NCI-H2171 treated with DMSO at 0.1 percent for 48 hours (cell line): Measurements from ENCODE around the gene BLZF1.
"Not testable (repeated sequence)": the region's sequence is repeated elsewhere in the genome, so short reads cannot be mapped to it uniquely, and the experiment has no call there.

Experiments used
- DNase-seq: peaks from one replicate; lab custom pipeline; 2025; lab: John Stamatoyannopoulos, UW

The BLZF1 gene, protein sequence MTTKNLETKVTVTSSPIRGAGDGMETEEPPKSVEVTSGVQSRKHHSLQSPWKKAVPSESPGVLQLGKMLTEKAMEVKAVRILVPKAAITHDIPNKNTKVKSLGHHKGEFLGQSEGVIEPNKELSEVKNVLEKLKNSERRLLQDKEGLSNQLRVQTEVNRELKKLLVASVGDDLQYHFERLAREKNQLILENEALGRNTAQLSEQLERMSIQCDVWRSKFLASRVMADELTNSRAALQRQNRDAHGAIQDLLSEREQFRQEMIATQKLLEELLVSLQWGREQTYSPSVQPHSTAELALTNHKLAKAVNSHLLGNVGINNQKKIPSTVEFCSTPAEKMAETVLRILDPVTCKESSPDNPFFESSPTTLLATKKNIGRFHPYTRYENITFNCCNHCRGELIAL

DNA sequence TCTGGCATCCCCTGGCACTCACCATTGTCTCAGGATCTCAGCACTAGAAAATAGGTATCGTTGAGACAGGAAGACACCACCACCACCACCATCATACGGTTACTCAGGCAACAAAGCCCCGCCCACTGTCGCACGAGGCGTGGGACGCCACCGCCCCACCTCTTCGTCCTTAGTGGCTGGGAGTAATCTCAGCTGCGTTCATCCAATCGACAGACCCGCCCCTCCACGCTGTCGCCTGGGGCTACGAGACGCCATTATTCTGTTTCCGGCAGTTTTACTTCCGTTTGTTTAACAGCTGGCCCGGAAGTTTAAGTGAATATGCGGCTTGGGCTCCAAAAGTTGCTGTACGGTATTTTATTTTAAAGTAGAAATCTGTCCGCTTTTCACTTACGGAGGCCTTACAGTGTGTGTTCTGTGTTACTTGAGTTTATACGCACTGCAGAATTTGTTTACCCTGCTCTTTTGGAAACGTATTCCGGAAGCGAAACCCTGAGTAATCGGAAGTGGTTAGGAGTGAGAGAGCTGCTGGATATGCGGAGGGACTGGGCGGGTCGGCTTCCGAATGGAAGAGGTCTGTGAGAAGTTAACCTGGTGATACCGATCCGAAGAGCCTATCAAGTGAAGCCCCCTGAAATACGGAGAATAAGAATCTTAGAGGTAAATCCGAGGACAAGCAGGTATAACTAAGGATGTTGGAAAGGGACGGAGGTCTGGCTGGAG lies at the start of gene BLZF1, which contains the start of gene NME7:
Gene BLZF1 (plus strand): TSS at position 510 of the 720 bp plus-strand sequence. CDS start 1,328 bp downstream, outside the sequence.
Gene NME7 (minus strand): TSS at position 112 of the 720 bp plus-strand sequence. CDS start 87 bp downstream, at position 25.
- peak; percentile 98 for DNase-seq

DNA sequence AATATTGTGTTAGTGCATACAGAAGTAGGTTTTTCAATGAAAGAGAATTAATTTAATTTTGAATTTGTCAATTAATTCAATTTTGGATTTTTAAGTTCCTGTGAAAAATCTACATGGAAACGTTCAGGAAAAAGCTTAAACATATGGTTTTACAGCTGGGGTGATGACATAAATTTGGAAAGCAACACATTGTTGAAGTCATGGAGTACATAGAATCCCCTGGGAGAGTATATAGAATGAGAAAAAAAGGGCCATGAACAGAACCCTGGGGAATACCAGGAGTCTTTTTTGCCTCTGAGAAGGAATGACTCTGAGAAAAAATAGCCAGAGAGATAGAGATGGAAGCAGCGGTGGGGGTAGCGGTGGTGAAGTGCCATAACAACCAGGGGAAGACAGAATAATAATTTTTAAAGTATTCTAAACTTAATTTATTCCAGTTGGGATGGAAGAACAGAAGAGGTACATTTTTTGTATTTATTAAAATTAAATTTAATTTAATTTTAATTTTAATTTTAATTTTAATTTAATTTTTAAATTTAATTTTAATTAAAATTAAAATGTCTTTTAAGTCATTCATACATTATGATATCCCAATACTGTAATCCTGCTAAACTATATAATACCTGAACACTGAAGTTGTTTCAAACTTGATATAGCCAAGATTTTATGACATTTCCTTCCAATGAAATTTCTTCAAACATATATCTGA lies 49.3 kb upstream of the BLZF1 start:
- DNase-seq, result peak; percentile 87

DNA sequence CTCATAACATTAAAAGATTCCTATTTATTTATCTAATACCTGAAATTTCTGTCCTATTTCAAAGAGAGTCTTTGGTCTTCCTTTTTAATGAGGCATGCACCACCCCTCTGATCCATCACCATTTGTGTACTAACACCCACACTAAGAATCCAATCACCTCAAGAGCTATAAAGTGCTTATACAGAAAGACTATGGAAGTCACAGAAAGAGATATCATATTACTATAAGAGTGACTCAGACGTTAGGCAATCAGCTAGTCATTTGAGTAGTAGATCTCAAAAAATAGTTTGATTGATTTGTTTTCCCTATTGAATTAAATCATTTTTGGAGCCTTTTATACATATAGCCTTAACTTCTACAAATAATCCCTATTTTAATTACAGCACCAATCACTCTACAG lies 46.5 kb upstream of the BLZF1 start:
- DNase-seq, result peak; percentile 78

DNA sequence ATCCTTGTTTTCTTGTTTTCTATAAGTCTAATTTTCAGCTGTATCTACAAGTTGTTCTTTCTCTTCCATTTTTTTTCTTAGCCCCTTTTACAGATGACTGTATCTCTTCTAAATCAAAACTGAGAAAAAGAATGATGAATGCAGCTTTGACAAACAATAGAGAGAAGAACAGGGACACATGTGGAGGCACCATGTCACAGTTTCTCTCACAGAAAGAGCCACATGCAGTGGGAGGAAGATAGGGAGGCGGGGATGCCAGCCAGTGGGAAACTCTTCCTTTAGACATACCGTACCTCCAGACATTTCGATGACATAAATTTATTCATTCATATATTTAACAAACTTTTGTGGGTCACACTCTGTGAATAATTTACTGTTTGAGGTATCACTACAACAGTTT lies 45.9 kb upstream of the BLZF1 start:
- no peak for DNase-seq

DNA sequence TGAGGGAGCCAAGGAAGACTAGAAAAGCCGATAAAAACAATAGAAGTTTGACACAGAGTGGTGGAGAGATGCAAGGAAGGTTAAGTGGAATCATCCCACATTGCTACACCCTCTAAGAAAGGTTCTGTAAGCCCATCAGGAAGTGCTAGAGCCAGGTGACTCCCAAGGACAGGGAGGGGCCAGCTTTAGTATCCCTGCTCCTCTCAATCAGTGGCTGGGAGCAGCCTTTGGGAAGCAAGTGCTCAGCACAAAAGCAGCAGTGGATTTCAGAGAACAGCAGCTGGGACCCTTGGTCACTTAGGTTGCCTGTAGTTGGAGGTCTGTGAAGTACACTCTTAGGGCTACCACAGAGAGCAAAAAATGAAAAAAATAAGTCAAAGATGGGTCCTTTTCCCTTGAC lies 42.9 kb upstream of the BLZF1 start:
- no peak for DNase-seq

DNA sequence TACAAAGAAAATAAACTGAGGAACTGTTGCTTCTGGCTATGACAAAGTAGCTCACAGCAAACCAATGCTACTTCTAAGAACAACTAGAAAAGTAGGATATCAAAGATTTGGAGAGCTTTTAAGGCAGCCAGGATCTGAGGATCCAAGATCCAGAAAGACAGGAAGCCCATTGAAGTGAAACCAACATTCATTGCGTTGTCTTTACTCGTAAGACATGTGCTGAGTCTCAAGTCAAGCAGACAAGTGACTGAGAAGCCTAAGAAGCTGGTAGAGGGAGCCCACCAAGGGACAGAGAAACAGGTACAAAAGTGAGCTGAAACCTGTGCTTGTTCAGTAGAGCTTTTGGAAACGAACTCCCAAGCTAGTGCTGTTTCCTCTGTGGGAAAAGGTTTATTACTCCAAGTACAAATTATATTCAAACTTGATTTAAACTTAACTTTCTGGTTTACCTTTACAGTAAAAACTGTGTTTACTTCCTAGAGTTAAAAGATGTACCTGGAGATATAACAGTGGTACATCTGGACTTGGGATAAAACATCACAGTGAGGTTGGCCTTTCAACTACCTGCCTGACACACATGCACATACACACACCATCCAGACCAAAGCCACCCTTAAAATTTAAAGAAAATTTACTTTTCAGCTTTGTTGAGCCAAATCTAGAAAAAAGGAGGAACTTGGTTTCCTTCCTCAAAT lies 41.6 kb upstream of the BLZF1 start:
- no peak for DNase-seq

DNA sequence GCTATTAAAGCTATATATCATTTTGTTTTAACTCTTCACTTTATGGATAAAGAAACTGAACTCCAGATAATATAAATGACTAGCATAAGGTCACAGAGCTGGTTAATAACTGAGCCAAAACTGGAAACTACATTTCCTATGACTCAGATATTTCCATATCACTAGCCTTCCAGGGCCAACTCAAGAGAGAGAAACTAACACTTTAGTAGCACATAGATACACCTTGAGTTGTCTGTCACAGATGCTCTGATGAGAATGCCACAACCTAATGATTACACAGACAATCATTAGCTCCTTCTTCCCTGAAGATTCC lies 41.1 kb upstream of the BLZF1 start:
- no peak for DNase-seq

DNA sequence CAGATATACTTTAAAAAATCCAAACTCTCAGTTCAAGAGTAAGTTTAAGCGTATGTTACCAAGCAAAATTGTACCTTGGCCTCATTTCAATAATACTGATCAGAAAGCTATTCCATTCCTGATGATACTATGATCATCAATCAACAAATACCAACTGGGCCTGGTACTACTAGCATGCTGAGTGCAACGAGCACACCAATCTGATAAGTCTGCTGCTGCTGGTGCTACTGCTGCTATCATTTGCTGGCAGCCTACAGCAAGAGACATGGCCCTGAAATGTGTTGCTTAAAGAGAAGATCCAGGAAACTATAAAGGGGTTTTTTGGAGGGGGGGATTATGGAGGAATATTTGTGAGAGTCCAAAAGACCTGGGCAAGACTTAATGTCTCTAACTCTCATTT lies 40.1 kb upstream of the BLZF1 start:
- no peak for DNase-seq

DNA sequence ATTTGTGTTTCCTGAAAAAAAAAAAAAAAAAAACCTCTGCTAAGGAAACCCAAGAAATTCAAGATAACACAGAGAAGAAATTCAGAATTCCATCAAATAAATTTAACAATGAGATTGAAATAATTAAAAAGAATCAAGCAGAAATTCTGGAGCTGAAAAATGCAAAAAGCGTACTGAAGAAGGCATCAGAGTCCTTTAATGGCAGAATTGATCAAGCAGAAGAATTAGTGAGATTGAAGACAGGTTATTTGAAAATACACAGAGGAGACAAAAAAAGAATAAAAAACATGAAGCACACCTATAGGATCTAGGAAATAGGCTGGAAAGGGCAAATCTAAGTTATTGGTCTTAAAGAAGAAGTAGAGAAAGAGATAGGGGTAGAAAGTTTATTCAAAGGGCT lies 38.6 kb upstream of the BLZF1 start:
- no peak for DNase-seq

DNA sequence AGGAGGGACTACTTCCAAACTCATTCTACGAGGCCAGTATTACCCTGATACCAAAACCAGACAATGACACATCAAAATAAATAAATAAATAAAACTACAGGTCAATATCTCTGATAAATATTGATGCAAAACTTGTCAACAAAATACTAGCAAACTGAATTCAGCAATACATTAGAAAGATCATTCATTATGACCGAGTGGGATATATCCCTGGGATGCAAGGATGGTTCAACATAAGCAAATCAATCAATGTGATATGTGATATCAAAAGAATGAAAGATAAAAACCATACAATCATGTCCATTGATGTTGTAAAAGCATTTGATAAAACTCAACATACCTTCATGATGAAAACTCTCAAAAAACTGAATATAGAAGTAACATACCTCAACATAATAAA lies 37.1 kb upstream of the BLZF1 start:
- no peak for DNase-seq

DNA sequence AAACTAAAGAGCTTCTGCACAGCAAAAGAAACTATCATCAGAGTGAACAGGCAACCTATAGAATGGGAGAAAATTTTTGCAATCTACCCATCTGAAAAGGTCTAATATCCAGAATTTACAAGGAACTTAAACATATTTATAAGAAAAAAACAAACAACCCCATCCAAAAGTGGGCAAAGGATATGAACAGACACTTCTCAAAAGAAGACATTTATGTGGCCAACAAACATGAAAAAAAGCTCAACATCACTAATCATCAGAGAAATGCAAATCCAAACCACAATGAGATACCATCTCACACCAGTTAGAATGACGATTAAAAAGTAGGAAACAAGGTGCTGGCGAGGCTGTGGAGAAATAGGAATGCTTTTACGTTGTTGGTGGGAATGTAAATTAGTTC lies 33.3 kb upstream of the BLZF1 start:
- not testable (repeated sequence) for DNase-seq

DNA sequence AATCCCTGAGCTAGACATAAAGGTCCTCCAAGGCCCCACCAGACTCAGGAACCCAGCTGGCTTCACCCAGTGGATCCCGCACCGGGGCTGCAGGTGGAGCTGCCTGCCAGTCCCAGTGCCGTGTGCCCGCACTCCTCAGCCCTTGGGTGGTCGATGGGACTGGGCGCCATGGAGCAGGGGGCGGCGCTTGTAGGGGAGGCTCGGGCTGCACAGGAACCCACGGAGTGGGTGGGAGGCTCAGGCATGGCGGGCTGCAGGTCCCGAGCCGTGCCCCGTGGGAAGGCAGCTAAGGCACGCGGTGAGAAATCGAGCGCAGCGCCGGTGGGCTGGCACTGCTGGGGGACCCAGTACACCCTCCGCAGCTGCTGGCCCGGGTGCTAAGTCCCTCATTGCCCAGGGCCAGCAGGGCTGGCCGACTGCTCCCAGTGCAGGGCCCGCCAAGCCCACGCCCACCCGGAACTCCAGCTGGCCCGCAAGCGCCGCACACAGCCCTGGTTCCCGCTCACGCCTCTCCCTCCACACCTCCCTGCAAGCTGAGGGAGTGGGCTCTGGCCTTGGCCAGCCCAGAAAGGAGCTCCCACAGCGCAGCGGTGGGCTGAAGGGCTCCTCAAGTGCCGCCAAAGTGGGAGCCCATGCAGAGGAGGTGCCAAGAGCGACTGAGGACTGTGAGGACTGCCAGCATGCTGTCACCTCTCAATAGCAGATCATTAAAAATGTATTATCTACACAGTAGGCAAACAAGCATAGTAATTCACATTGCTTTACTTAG lies 30.9 kb upstream of the BLZF1 start:
- not testable (repeated sequence) for DNase-seq

DNA sequence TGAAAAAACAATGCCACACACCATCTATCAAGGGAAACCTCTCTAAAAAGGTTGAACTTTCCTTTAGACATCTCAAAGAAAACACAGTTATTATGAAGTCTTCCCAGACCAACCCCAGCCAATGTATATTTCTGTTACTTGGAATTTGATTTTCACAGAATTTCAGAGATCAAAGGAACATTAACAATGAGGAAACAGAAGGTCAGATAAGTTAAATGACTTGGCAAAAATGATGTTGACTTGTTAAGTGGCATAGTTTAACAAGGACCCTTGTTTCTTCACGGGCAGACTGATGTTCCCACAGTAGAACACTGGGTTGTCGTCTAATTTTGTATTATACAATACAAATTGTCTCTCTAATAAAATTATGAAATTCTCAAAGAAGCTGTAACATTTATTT lies 29.4 kb upstream of the BLZF1 start:
- DNase-seq, result no peak

DNA sequence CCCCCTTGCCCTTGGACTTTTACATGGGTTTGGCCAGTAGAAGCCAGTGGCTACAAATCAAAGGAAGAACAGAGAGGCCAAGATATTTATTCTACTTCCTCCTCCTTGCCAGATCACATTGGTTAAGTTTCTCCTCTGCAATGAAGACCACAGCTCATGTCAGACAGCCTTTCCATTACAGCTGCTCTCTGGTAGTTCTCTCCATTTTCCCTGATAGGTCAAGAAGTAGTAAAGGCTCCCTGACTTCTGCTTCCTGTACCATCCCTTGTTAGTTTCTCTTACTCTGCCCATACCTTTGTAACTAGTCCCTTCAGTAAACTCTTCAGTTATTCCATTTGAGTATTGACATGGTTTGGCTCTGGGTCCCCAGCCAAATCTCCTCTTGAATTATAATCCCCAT lies 28.2 kb upstream of the BLZF1 start:
- DNase-seq, result no peak

DNA sequence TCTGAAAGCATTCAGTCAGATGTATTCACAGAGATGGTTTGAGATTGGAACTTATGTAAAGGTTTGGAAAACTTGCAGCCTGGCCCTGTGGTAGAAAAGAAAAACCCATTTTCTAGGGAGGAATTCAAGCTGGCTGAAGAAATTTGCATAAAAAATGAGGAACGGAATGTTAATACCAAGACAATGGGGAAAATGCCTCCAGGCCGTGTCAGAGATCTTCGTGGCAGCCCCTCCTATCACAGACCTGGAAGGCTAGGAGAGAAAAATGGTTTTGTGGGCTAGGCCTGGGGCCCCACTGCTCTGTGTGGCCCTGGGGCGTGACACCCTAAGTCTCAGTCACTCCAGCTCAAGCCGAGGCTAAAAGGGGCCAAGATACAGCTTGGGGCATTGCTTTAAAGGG lies 27.1 kb upstream of the BLZF1 start:
- no peak for DNase-seq

DNA sequence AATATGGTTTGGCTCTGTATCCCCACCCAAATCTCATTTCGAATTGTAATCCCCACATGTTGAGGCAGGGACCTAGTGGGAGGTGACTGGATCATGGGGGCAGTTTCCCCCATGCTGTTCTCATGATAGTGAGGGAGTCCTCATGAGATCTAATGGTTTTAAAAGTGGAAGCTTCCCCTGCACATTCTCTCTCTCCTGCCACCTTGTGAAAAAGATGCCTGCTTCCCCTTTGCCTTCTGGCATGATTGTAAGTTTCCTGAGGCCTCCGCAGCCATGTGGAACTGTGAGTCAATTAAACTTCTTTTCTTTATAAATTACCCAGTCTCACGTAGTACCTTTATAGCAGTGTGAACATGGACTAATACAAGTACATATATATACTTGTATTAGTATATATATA lies 25.9 kb upstream of the BLZF1 start:
- not testable (repeated sequence) for DNase-seq

DNA sequence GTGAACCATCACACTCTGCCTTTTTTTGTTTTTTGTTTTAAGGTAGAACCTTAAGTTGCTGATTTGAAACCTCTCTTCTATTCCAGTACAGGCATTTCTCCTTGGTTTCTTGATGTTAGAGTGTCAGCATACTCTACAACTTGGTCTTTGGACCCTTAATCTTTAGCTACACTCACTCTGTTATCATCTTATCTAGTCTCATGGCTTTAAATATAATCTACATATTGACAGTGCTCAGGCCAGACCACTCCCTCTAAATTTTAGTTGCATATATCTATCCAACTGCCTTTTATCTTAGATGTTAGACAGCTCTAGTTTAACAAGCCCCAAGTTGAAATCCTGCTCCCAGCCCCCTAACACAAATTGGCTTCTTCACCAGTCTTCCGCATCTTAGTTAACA lies 22.5 kb upstream of the BLZF1 start:
- no peak for DNase-seq

DNA sequence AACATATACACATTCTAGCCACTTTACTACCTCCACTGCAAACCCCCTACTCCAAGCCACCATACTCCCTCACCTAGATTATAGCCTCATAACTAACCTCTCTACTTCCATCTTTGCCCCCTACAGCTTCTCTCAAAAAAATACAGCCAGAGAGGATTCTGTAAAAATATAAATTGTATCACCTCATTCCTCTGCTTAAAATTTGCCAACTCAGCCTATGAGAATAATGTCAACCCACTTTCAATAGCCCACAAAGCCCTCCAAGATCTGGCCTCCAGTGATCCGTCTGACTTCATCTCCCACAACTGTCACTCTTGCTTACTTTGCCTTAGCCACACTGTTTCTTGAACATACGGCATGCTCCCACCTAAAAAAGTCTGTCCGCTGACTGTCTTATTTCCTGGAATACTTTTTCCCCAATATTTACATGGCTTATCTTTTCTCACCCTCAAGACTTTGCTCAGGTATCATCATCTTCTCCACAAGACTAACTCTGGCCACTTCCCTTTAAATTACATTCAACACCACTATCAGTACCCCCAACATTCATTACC lies 21.9 kb upstream of the BLZF1 start:
- no peak for DNase-seq

DNA sequence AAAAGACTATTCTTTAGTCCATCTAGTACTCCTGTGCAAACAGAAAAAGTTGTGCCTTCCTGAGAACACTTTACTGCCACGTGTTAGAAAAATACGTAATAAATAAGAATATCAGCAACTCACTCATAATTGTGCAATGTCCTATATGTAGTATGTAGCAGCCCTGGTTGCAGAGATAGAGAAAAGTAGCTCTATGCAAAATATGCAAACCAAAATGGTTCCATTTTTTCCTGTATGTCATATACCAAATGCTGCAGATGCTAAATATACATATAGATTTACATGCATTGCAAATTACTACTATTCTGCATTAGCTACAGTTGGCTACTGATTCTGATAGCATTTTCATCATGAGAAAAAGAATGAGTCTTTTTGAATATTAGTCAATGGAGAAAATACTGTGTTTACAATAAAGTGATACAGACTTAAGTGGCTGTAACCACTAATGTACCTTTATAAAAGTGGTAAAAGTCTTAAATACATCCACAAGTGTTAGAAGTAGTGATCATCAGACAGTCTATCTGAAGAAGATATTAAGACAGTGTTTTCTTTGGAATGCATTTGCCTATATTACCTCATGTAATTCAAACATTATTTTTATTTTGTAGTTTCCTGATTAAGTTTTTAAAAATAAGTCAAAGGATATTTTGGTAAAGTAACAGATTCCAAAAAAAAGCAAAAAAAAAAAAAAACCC lies 20.2 kb upstream of the BLZF1 start:
- no peak for DNase-seq

DNA sequence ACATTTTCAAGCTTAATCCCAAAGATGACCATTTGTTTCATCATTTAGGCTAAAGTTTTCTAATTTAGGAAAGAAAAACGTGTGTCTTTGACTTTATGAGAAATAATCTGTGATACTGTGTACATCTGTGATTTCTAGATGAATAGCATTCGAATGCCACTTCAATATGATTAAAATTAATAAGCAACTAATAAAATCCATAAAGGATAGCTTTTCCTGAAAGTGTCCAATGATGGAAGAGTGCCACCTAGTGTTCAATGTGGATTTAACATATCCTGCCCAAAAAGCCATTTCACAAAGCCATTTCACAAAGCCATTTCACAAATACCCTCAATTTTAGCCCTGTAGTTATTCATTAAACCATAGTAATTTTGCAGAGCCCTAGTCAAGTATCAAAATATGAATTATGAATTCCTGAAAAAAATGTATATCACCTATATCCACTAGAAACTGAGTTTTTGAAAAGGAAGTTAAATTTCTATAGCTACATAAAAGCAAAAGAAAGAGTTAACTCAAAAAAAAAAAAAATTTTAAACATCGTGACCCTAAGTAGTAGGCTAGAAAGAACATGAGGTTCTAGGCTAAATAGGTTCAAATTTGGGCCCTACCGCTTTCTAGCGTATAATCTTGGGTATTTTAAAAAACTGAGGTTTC lies 19.5 kb upstream of the BLZF1 start:
- peak; percentile 67 for DNase-seq
